Muscle of back (tissue), 11 donors: ENCODE results near the gene MAL. TPM values are rescaled to one million over a fixed set of nuclear protein-coding genes. Genes with fewer than 3 reads are reported as not detected.

Experiments used
- DNase-seq, 3 donors: peaks; one replicate each; pipeline versions ENCODE4 v3.0.0 to v3.0.0-alpha.2; 2013
- polyA plus RNA-seq, 10 donors: library from polyadenylated mRNA; unstranded; fragments of 120-200 nt; gene quantifications; one replicate each; pipeline ENCODE4 v1.2.1, GENCODE V29; 2013; ENCODE audit not compliant: insufficient read length in 10 of 10

The MAL gene
- polyA plus RNA-seq, 10 donors = 2.4 to 8.8 (median 3.9) TPM

DNA sequence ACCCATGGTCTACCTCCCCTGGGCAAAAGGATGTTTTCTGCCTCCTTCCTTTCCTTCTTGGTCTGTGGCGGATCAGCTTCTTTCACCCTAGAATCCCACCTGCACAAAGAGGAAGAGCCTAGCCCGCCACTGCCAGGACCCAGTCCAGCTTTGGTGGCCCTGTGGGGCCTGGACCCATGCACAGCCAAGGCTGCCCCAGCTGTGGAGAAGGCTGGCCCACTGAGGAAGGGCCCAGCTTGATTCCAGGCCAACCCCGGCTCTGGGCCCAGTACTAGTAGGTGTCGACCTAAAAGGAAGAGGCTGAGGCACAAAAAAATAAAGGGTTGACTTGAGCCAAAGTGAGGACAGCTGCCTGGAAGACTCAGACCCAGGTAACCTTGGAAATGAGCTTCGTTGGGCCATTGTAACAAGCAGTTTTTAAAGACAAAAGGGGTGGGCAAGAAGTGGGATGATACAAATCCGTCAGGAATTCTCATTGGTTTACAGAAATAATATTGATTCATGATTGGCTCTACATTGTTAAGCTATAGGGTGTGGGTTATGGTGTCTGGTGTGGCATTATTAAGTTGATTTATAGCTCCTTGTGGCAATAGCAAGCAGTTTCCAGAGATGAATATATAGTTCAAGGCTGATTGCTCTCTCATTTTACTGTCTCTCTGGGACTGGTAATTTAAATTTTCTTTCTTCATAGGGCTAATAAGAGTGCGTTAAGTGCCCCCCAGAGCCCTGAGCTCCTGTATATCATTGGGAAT, 29.8 kb upstream of the MAL start:
- DNase-seq = no peak

DNA sequence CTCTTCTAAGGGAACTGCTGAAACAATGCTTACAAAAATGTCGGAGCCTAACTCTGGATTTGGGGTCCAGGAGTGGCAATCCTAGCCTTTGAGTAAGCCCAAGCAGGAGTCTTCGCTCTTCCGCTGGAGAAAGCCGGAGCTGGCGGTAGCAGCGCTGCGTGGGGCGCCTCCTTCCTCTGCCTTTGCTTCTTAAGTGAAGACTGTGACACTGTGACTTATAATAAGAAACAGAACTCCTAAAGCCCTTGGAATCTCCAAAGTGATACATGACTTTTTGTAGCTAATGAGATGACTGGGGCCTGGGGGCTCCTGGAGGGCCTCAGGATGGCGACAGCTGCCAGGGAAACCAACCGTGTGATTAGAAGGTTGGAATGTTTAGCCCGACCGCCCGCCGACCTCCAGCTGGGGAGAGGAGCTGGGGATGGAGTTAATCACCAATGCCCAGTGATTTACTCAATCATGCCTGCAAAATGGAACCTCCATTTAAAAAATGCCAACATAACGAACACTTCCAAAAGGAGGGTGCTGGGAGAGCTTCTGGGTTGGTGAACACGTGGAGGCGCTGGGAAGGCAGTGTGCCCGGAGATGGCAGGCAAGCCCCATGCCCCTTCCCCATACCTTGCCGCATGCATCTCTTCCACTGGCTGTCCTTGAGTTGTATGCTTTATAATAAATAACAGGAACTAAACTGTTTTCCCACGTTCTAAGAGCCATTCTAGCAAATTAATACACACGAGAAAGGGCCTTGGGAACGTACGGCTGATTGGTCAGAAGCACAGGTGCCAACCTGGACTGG, 29.0 kb upstream of the MAL start:
- no peak for DNase-seq

DNA sequence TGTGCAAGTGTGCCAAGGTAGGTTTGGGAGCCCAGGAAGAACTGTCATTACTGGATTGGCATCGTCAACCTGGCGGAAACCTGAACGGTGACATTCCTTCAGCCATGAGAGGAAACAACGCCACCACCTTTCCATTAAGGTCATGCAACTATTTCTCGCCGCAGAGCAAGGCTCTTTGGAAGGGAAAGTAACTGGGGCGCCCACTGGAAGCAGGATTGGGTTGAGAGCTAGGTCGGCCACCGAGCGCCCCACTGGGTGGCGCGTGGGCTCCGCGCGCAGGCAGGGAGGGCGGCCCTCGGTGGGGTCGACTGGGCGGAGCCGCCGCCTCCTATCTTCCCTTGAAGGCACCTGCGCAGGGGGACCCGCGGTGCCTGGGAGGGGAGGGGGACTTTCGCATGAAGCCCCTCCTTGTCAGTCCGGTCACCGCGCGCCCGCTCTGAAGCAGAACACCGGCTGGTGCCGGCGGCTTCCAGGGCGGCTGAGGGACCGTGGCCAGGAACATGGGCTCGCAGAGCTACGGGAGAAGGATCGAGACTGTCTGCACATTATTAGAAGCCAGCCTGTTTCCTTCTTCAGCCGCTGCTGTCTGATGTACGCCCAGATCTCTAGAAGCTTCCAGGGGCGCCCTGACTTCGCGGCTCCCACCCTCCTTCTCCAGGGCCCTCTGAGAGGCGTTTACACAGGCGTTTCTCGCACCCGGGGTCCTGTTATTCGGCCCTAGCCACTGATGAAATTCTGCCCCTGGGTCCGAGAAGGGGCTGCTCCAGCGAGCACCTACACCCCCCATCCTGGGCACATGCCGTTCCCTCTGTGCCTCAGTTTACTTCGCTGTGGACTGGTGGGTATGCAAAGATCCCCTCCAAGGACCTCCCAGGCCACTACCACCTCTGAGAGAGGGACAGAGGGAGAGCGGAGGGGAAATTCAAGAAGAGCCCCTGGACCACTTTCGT, 27.3 kb upstream of the MAL start:
- DNase-seq = no peak

DNA sequence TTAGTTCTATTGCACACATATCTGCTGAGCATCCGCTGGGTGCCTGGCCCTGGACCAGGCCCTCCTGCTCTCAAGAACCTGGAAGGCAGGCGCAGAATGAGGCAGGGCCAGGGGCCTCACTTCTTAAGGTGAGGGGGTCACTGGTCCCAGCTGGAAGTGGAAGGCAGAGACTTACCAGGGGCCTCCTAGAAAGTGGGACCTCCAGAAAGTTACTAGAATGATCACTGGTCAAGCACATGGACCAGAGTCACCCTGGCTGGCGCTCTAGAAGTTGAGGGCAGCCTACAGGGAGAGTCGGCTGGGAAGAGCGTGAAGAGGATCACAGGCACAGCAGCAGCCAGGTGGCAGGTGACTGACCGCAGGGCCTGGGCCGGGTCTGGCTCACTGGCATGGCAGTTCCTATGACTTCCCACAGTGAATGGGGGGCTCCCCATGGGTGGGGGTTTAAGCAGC, 26.1 kb upstream of the MAL start:
- no peak for DNase-seq

DNA sequence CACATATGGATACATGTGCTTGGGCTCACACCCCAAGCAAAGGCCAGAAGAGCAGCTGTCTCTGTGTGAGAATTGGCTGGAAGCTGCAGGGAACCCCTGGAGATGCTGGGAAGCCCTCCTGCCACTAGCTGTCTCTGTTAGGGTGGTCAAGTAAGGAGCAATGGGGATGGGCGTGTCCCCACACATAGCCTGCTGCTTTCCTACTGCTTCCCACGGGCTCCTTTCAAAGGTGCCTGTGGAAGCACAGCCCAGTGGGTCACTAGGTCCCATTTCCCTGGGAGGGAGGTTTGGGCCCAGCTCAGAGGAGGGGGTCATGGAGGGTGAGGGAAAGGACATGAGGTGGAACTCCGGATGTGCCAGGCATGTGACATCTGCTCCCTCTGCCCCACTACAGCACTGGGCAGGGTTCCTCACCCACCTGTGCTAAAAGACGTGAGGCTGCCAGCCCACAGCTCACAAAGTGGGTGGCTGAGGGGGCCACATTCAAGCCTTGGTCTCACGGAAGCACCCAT, 24.4 kb upstream of the MAL start:
- no peak for DNase-seq

DNA sequence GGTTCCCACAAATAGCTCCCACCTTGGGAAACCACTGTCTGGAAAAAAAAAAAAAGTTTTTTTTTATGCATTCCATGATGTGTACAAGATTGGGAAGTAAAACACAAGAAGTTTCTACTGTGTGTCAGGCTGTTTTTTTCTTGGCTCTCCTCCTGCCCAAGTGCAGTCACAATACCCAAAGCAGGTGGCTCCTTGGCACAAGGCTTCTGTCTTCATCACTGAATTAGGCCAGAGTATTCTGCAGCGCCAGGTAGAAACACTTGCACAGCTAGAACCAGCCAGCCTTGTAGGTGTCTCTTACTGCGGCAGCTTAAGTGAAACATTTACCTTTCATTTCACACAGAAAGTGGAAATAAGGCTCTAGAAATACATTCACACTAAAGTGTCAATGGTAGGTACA, 23.8 kb upstream of the MAL start:
- DNase-seq = no peak

DNA sequence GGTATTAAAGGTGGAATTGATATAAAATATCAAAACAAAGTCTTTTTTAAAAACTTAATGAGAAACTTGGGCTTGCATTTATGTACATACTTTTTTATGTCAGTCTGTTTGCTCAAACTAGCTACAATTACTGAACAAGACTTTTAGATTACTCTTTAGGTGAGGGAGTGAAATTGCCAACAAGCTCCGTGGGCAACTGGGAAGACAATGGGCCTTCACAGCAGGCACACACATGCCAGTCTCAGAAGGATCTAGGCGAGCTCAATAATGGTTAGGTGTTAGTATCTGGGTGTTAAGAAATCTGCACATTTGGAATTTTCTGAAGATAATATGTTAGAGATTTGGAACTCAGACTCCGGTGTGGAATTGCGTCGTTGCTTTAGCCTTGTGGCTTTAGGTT, 23.0 kb upstream of the MAL start:
- DNase-seq = no peak

DNA sequence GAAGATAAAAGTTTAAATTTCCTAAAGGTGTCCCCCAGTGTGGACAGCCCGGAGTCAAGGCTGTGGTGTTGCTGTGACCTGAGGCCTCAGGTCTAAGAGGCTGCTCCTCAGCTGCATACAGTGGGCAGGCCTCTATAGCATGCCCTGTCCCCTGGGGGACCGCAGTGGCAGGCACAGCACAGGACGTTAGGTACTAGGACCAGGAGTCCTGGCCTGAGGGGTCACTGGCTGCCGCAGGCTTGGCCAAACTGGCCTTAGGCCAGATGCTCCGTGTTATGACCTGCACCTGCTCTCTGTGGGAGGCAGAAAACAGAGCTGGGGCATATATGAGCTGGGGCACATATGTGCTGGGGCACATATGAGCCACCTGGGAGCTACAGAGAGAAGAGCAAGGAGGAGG, 21.2 kb upstream of the MAL start:
- DNase-seq = no peak

DNA sequence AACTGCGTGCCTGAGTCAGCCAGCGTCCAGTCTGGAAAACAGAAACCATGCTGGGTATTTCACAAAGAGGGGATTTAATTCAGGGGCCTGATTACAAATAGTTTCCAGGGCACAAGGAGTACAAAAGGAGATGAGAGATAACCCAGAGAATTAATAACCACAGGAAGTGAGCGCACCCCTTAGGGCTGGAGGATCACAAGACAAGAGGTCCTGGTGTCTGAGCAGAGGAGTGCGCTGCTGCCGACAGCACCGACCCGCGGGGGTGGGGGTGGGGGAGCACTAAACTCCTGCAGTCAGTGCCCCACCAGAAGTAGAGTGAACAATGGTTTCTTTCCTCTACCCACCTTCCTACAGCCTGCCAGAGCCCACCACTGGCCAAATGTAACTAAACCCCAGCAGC, 20.8 kb upstream of the MAL start:
- no peak for DNase-seq

DNA sequence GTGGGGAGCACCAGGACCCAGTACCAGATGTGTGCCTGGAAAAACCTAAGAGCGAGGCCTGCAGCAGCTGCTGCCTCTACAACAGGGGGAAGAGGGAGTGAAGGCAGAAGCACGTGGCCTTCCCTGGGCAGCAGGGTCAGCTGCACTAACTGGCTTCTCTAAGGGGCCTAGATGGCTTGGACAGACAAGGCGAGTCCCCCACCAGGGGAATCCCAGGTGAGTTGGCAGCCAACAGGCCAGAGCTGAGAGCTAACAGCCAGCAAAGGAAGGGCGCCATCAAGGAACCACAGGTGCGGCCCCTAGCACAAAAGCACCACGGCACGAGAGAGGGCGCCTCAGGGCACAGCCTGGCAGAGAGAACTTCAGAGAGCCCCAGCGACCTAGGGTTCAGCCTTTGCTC, 19.8 kb upstream of the MAL start:
- no peak for DNase-seq

DNA sequence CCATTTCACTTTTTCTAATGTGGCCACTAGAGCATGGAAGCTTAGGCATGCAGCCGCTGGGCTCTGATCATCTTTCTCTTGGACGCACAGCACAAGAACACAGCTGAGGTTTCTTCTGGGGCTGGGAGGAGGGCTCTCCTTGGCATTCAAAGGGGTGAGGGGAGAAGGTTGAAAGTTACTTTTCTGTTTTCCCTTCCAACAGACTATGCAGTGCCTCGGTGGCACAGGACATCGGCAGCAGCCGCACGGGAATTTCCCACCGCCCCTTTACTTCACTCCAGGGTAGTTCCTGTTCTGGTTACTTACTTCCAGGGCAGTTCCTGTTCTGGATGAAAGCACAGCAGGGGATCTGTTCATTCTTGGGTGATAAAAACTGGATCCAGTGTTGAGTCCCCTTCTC, 18.9 kb upstream of the MAL start:
- DNase-seq = no peak

DNA sequence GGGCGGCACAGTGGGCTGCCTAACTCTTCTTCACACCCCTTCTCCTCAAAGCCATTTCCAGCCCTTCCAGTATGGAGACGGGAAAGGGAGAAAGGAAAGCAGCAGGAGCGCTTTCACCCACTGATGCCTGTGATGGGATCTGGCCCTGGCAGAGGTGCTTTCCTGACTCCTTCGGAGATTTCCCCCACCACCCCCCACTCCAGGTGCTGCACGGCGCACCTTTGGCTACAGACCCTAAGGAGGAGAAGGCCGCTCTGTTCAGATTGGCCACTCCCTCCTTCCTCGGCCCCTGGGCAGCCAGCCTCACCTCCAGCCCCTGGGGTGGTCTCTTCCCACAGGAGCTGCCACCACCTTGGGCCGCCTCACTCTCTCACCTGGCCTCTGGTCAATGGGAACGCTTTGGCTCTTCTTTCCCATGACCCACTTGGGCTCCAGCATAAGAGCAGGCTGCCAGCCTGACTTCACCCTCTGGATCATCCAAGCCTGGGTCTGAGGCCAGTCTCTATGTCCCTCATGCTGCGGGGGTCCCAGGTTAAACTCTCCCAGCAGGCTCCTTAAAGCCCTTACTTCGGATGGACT, 18.4 kb upstream of the MAL start:
- no peak for DNase-seq

DNA sequence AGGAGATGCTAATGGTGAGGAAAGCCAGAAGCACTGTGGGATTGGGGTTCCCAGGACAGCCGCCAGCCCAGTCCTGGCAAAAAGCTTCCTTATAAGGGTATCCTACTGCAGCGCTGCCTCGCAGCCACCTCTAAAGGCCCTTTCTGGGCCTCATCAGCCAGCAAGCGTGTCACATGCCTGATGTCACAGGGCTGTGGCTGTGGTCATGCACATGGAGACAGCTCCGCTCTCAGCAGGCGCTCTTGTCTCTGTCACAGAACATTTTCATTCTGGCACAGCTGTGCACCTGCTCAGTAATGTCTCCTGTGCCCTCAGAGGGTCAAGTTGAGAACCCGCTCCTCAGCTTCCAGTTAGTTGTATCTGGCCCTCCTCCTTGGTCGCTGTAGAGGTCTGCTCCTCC, 17.7 kb upstream of the MAL start:
- peak in 2 of 3 donors; percentile 24 to 43 for DNase-seq

DNA sequence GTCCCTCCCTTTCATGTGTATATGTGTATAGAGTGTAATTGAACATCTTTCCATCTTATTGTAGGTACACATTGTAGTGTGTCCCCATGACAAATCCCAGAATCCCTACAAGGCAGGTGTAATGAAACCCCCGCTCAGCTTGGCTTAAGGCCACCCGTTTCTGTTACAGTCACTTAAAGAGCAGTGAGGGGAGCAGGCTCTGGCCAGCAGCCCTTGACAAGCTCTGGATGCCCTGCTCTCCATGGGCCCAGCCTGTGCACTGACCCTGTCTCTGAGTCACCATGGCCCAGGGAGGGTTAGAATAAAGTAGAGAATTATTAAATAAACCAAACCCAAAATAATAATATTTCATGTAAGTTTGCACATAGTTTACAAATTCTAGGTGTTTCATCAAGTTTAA, 17.2 kb upstream of the MAL start:
- DNase-seq = peak in 1 of 3 donors; percentile 19

DNA sequence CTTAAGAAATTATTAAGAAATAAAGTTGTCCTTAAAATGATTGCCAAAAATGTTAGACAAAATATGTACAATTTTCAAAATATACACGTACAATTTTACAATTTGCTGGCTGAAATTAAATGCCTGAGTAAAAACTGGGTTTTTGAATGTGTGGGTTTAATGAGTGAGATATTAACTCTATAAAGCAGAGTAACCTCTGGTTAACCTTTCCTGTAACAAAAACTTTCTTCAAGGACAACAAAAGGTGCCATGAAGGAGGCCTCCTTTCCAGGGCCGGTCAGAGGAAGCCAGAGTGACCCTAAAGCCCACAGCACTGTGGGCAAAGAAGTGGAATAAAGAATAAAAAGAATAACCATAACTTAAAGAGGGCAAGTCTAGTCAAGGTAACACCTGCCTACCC, 16.5 kb upstream of the MAL start:
- DNase-seq = no peak

DNA sequence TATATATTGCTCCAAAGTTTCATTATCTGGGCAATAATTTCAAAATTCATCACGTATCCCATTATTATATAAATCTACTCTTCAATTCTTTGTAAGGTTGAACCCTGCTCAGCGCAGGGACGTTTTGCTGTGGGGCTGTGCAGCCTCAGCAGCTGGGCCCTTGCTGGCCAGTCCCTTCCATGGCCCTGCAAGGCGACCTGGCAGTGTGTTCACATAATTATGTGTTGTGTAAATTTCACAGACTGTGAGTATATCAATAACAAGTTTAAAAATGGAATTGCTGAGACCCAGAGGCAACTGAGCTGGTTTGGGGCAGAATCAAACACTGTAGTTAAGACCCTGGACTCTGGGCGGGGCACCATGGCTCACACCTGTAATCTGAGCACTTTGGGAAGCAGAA, 16.1 kb upstream of the MAL start:
- DNase-seq = no peak

DNA sequence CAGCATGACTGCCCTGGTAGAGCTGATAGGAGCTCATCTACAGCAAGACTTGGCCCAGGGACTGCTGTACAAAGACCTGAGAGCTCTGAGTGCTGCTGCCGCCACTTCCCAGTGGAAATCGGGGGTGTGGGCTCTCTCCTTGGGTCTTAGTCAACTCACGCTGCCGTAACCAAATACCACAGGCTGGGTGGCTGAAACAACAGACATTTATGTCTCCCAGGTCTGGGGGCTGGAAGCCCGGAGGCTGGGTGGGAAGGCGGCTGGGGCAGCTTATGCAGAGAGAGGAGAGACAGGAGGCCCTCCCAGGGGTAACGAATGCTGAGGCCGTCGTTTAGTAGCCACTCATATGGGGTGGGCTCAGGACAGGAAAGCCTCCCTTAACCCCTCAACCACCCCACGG, 15.4 kb upstream of the MAL start:
- DNase-seq = no peak

DNA sequence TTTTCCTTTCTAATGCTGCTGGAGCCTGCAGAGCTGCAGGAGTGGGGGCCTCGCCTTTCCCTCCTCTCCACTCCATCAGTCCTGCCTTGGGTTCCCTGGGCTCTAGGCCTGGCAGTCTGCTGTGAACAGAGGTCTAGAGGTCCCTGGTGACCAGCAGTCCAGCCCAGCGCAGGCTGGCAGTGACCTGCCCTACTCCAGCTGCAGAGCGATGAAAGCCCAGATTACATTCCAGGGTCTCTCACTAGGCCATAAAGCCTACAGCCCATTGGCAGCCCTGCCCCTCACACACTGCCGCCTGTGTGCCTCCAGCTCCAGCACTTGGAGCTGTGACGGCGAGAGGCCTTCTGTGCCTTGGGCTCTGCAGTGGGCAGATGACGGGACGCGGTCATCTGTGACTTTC, 14.8 kb upstream of the MAL start:
- DNase-seq = no peak

DNA sequence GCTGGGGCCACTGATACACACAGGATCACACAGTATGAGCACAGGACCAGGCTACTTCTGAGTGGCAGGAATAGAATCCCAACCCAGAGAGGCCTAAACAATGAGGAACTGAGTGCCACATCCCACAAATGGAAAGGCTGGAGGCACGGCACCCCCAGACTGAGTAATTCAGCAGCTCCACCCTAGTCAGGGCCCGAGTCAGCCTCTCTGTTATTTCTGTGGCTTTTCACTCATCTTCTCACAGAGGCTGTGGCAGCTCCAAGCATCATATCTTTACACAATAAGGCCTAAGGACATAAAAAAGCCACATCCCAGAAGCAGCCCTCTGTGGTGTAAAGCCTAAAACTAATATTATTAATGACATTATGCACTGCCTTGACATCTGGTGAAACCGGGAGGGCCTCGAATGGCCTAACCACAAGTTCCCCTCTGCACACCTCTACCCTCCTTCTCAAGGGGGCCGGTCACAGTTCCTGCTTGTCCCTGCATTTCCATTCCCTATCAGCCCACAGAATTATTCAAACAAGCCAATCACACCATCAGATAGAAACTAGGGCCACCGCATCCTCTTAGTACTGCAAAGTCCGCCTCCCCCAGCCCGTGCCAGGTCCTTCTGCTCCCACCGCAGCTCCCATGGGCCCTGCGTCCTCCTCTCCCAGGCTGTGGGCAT, 12.5 kb upstream of the MAL start:
- DNase-seq = no peak

DNA sequence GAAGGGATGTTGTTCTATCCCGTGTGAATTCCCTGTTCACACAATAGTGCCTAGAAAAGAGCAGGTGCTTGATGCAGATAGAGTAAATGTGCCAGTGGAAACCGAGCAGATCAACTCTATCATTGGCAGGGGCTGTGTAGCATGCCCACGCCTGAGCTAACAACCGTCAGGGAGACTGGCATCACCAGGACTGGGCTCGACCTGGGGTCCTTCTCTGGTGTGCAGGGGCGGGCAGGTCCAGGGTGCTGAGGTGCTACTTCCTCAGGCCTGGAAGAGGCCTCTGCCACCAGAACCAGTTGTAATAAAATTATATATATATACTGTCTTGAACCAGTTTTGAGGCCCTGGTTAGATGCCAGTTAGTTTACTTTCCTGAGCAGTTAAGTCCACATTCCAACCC, 11.8 kb upstream of the MAL start:
- no peak for DNase-seq

DNA sequence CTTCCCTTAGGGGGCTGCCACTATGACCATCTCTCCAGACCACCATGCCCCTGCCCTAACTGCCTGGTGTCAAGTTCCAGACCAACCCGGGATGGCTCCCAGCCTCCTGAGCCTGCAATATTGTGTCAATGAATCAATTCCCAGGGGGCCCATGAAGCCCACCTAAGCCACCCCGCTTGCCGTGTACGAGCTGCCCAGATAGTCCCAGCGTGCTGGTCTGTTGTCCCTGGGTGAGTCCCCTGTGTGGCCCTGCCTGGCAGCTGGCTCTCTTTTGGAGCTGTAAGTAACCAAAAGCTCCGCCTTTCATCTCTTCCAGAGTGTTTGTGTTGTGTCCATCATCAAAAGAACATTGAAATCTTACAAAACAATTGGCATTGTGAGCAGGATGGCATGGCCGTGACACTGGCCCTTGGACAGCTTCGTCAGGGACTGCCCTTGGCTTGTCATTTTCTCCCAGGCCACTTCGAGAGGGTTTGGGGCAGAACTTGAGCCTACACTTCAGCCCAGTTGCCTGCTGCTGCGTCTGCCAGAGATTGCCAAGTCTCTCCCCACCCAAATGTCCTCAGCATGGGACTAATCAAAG, 11.3 kb upstream of the MAL start:
- DNase-seq = no peak
